HG03139 (cell line): Measurements from ENCODE around the gene GNL2.

Experiments
- ATAC-seq: cut with Tn5 transposase; IDR thresholded peaks from one replicate; pipeline ENCODE4 v1.9.1; 2021; ENCODE audit not compliant: unreplicated experiment

Gene GNL2

DNA sequence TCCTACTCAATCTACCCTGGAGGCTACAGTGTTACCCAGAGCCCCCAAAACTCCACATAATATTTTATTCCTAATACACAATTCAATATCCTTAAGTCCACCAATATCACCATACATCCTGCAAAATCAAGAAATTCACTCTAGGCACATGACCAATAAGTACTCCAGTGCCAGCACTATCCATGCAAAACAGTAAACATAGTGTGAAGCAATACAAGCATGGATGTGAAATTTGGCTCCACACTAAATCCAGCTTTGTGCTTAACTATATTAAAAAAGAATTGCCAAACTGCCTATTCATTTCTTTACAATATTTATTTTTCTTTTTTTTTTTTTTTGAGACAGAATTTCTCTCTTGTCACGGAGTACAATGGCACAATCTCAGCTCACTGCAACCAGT lies 78.2 kb downstream of the GNL2 start:
- no peak for ATAC-seq
